HEK293 (cell line): ENCODE measurements around the gene GDF9.

ENCODE experiments used
- CTCF ChIA-PET: fragments of 350-600 bp; formaldehyde crosslinking; extraction: SDS; loops from one replicate; lab custom pipeline; 2021; ENCODE audit warnings: antibody characterized with exemption; lab: Yijun Ruan, JAX
- POLR2A ChIA-PET: fragments of 300-600 bp; formaldehyde crosslinking; extraction: SDS; loops from one replicate; lab custom pipeline; 2020; ENCODE audit warnings: antibody characterized with exemption, inconsistent platforms; lab: Yijun Ruan, JAX
- H3K27ac ChIP-seq: fragments of 200-500 bp; sonication (Bioruptor generic); 2 replicates; pipeline ENCODE4 v1.5.1; 2014; ENCODE audit warnings: low read depth, low read length, control low read depth, inconsistent platforms; ENCODE audit errors: extremely low read depth
- H3K36me3 ChIP-seq, 2 experiments: fragments of 200-500 bp in 1 of 2; sonication (Bioruptor generic) in 1 of 2; 1 replicate in 1 of 2; 2 replicates in 1 of 2; pipeline ENCODE4 v1.5.1; 2014 to 2017; ENCODE audit warnings: inconsistent platforms in 2 of 2, low read length in 2 of 2; ENCODE audit not compliant: control insufficient read depth in 2 of 2, insufficient read depth in 1 of 2
- H3K4me1 ChIP-seq: fragments of 200-500 bp; sonication (Bioruptor generic); 2 replicates; pipeline ENCODE4 v1.5.1; 2014; ENCODE audit warnings: mild to moderate bottlenecking, low read length, inconsistent platforms; ENCODE audit not compliant: control insufficient read depth, insufficient read depth
- H3K4me3 ChIP-seq: 2 replicates; pipeline ENCODE4 v1.5.1; 2011; ENCODE audit warnings: low read depth, mild to moderate bottlenecking, control low read depth, low read length, moderate library complexity
- H3K9me3 ChIP-seq: fragments of 200-500 bp; sonication (Bioruptor generic); 2 replicates; pipeline ENCODE4 v1.5.1; 2014; ENCODE audit warnings: low read depth, low read length, inconsistent platforms; ENCODE audit not compliant: control insufficient read depth, insufficient read depth
- HOXC10 ChIP-seq: sonication (generic); formaldehyde crosslinking; IDR thresholded peaks from 2 replicates; pipeline ENCODE4 v1.8.1; 2023; ENCODE audit warnings: mild to moderate bottlenecking, missing genetic modification reagents
- IKZF3 ChIP-seq: fragments of 450-650 bp; IDR thresholded peaks from 2 replicates; pipeline ENCODE4 v1.5.0; 2018; ENCODE audit warnings: missing biosample characterization, mild to moderate bottlenecking, missing genetic modification characterization, moderate library complexity
- KLF10 ChIP-seq: fragments of 450-650 bp; IDR thresholded peaks from 2 replicates; pipeline ENCODE4 v1.5.1; 2018; ENCODE audit warnings: missing biosample characterization, mild to moderate bottlenecking, missing genetic modification characterization
- ZBTB7A ChIP-seq: fragments of 450-650 bp; formaldehyde crosslinking; IDR thresholded peaks from 2 replicates; pipeline ENCODE4 v1.5.1; 2016; ENCODE audit warnings: low read depth, missing biosample characterization, missing genetic modification characterization
- ZFHX2 ChIP-seq: fragments of 450-650 bp; formaldehyde crosslinking; conservative IDR thresholded peaks from 2 replicates; pipeline ENCODE4 v1.5.1; 2016; ENCODE audit warnings: missing biosample characterization, missing genetic modification characterization
- ZNF169 ChIP-seq: fragments of 450-650 bp; formaldehyde crosslinking; IDR thresholded peaks from 2 replicates; pipeline ENCODE4 v1.5.1; 2016; ENCODE audit warnings: missing biosample characterization, missing genetic modification characterization
- ZNF214 ChIP-seq: fragments of 450-650 bp; formaldehyde crosslinking; IDR thresholded peaks from 2 replicates; pipeline ENCODE4 v1.5.1; 2017; ENCODE audit warnings: missing biosample characterization, mild to moderate bottlenecking, missing genetic modification characterization, borderline replicate concordance
- ZNF366 ChIP-seq: fragments of 450-650 bp; formaldehyde crosslinking; conservative IDR thresholded peaks from 2 replicates; pipeline ENCODE4 v1.5.1; 2016; ENCODE audit warnings: missing biosample characterization, missing genetic modification characterization
- ZNF555 ChIP-seq: fragments of 450-650 bp; formaldehyde crosslinking; conservative IDR thresholded peaks from 2 replicates; pipeline ENCODE4 v1.5.1; 2017; ENCODE audit warnings: missing biosample characterization, mild to moderate bottlenecking, missing genetic modification characterization, inconsistent platforms
- ZNF830 ChIP-seq: fragments of 450-650 bp; IDR thresholded peaks from 2 replicates; pipeline ENCODE4 v1.5.0; 2018; ENCODE audit warnings: missing biosample characterization, missing genetic modification characterization, low read depth, mild to moderate bottlenecking, moderate library complexity
- TF ChIP-seq, protein P1 (sequence below): fragments of 450-650 bp; formaldehyde crosslinking; IDR thresholded peaks from 2 replicates; pipeline ENCODE4 v1.5.1; 2016; ENCODE audit warnings: missing biosample characterization, missing genetic modification characterization, low read depth
- TF ChIP-seq, protein P2 (sequence below): fragments of 450-650 bp; formaldehyde crosslinking; IDR thresholded peaks from 2 replicates; pipeline ENCODE4 v1.5.1; 2016; ENCODE audit warnings: missing biosample characterization, missing genetic modification characterization
- TF ChIP-seq, protein P3 (sequence below): fragments of 450-650 bp; formaldehyde crosslinking; IDR thresholded peaks from 2 replicates; pipeline ENCODE4 v1.5.1; 2016; ENCODE audit warnings: missing biosample characterization, missing genetic modification characterization
- TF ChIP-seq, protein P4 (sequence below): fragments of 450-650 bp; IDR thresholded peaks from 2 replicates; pipeline ENCODE4 v1.5.1; 2018; ENCODE audit warnings: missing biosample characterization, mild to moderate bottlenecking, missing genetic modification characterization
- TF ChIP-seq, protein P5 (sequence below): fragments of 450-650 bp; formaldehyde crosslinking; conservative IDR thresholded peaks from 2 replicates; pipeline ENCODE4 v1.5.1; 2016; ENCODE audit warnings: low read depth, missing biosample characterization, missing genetic modification characterization
- TF ChIP-seq, protein P6 (sequence below): fragments of 450-650 bp; formaldehyde crosslinking; IDR thresholded peaks from 2 replicates; pipeline ENCODE4 v1.5.1; 2016; ENCODE audit warnings: missing biosample characterization, missing genetic modification characterization

GDF9 gene

DNA sequence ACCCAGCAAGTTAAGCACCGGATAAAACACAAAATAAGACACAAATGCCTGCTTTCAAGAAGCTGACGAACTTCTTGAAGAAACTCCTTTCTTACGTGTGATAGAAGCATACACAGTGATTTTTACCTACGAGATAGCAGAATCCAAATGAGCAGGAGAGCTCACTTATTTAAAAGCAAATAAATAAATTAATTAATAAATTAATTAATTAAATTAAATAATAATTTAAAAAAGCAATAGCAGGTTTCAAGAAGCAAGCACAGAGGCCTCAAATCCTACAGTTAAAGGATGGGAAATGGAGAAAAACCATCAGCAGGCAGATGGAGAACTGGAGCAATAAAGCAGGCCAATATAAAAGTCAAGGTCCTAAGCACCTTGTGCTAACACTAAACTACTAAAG, 24.5 kb upstream of the GDF9 start:
- TF ChIP-seq KLF10 (tag by site-specific recombination) (no peak), ZNF169 (tag by site-specific recombination) (no peak), IKZF3 (no peak), ZBTB7A (tag by site-specific recombination) (no peak), ZNF366 (tag by site-specific recombination) (no peak), ZNF830 (tag by site-specific recombination) (no peak), HOXC10 (no peak), ZFHX2 (no peak), ZNF555 (tag by site-specific recombination) (no peak), ZNF214 (tag by site-specific recombination) (no peak)
- TF ChIP-seq, protein P1, sequence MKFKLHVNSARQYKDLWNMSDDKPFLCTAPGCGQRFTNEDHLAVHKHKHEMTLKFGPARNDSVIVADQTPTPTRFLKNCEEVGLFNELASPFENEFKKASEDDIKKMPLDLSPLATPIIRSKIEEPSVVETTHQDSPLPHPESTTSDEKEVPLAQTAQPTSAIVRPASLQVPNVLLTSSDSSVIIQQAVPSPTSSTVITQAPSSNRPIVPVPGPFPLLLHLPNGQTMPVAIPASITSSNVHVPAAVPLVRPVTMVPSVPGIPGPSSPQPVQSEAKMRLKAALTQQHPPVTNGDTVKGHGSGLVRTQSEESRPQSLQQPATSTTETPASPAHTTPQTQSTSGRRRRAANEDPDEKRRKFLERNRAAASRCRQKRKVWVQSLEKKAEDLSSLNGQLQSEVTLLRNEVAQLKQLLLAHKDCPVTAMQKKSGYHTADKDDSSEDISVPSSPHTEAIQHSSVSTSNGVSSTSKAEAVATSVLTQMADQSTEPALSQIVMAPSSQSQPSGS (tag by site-specific recombination): no peak
- TF ChIP-seq, protein P2, sequence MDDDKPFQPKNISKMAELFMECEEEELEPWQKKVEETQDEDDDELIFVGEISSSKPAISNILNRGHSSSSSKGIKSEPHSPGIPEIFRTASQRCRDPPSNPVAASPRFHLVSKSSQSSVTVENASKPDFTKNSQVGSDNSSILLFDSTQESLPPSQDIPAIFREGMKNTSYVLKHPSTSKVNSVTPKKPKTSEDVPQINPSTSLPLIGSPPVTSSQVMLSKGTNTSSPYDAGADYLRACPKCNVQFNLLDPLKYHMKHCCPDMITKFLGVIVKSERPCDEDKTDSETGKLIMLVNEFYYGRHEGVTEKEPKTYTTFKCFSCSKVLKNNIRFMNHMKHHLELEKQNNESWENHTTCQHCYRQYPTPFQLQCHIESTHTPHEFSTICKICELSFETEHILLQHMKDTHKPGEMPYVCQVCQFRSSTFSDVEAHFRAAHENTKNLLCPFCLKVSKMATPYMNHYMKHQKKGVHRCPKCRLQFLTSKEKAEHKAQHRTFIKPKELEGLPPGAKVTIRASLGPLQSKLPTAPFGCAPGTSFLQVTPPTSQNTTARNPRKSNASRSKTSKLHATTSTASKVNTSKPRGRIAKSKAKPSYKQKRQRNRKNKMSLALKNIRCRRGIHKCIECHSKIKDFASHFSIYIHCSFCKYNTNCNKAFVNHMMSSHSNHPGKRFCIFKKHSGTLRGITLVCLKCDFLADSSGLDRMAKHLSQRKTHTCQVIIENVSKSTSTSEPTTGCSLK (tag by site-specific recombination): no peak
- TF ChIP-seq, protein P3, sequence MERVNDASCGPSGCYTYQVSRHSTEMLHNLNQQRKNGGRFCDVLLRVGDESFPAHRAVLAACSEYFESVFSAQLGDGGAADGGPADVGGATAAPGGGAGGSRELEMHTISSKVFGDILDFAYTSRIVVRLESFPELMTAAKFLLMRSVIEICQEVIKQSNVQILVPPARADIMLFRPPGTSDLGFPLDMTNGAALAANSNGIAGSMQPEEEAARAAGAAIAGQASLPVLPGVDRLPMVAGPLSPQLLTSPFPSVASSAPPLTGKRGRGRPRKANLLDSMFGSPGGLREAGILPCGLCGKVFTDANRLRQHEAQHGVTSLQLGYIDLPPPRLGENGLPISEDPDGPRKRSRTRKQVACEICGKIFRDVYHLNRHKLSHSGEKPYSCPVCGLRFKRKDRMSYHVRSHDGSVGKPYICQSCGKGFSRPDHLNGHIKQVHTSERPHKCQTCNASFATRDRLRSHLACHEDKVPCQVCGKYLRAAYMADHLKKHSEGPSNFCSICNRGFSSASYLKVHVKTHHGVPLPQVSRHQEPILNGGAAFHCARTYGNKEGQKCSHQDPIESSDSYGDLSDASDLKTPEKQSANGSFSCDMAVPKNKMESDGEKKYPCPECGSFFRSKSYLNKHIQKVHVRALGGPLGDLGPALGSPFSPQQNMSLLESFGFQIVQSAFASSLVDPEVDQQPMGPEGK (tag by site-specific recombination): no peak
- TF ChIP-seq, protein P4, sequence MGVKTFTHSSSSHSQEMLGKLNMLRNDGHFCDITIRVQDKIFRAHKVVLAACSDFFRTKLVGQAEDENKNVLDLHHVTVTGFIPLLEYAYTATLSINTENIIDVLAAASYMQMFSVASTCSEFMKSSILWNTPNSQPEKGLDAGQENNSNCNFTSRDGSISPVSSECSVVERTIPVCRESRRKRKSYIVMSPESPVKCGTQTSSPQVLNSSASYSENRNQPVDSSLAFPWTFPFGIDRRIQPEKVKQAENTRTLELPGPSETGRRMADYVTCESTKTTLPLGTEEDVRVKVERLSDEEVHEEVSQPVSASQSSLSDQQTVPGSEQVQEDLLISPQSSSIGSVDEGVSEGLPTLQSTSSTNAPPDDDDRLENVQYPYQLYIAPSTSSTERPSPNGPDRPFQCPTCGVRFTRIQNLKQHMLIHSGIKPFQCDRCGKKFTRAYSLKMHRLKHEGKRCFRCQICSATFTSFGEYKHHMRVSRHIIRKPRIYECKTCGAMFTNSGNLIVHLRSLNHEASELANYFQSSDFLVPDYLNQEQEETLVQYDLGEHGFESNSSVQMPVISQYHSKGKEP (tag by site-specific recombination): no peak
- TF ChIP-seq, protein P5, sequence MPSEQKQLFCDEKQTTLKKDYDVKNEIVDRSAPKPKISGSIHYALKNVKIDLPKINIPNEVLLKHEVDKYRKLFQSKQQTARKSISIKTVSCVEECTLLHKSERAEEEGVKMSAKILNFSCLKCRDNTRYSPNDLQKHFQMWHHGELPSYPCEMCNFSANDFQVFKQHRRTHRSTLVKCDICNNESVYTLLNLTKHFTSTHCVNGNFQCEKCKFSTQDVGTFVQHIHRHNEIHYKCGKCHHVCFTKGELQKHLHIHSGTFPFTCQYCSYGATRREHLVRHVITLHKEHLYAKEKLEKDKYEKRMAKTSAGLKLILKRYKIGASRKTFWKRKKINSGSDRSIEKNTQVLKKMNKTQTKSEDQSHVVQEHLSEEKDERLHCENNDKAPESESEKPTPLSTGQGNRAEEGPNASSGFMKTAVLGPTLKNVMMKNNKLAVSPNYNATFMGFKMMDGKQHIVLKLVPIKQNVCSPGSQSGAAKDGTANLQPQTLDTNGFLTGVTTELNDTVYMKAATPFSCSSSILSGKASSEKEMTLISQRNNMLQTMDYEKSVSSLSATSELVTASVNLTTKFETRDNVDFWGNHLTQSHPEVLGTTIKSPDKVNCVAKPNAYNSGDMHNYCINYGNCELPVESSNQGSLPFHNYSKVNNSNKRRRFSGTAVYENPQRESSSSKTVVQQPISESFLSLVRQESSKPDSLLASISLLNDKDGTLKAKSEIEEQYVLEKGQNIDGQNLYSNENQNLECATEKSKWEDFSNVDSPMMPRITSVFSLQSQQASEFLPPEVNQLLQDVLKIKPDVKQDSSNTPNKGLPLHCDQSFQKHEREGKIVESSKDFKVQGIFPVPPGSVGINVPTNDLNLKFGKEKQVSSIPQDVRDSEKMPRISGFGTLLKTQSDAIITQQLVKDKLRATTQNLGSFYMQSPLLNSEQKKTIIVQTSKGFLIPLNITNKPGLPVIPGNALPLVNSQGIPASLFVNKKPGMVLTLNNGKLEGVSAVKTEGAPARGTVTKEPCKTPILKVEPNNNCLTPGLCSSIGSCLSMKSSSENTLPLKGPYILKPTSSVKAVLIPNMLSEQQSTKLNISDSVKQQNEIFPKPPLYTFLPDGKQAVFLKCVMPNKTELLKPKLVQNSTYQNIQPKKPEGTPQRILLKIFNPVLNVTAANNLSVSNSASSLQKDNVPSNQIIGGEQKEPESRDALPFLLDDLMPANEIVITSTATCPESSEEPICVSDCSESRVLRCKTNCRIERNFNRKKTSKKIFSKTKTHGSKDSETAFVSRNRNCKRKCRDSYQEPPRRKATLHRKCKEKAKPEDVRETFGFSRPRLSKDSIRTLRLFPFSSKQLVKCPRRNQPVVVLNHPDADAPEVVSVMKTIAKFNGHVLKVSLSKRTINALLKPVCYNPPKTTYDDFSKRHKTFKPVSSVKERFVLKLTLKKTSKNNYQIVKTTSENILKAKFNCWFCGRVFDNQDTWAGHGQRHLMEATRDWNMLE (tag by site-specific recombination): no peak
- TF ChIP-seq, protein P6, sequence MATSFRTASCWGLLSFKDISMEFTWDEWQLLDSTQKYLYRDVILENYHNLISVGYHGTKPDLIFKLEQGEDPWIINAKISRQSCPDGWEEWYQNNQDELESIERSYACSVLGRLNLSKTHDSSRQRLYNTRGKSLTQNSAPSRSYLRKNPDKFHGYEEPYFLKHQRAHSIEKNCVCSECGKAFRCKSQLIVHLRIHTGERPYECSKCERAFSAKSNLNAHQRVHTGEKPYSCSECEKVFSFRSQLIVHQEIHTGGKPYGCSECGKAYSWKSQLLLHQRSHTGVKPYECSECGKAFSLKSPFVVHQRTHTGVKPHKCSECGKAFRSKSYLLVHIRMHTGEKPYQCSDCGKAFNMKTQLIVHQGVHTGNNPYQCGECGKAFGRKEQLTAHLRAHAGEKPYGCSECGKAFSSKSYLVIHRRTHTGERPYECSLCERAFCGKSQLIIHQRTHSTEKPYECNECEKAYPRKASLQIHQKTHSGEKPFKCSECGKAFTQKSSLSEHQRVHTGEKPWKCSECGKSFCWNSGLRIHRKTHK (tag by site-specific recombination): no peak
- TF ChIP-seq, all 188 proteins: peak for 0
- H3K27ac ChIP-seq: no peak overlapping the region
- no peak overlapping the region for H3K4me3 ChIP-seq
- no peaks in the 10 kb centered on the region for H3K9me3 ChIP-seq
- peaks cover 72 to 86% of the 10 kb centered on the region in 2 experiments for H3K36me3 ChIP-seq
- ChIA-PET POLR2A (no interaction called here), CTCF (interaction anchor here (0.7 to 1.8 kb wide), 4 partner anchors 8 to 364 kb away, joined by 3 to 13 read pairs (median 4); no protein-coding TSS in a partner anchor)
- no peaks in the 10 kb centered on the region for H3K4me1 ChIP-seq
